ENCODE data around the gene PNMA1. TPM values are rescaled to one million over a fixed set of nuclear protein-coding genes. Genes with fewer than 3 reads are reported as not detected.

The PNMA1 gene
- total RNA-seq, 1 donor from 2014 or later, result 25.9 TPM

DNA sequence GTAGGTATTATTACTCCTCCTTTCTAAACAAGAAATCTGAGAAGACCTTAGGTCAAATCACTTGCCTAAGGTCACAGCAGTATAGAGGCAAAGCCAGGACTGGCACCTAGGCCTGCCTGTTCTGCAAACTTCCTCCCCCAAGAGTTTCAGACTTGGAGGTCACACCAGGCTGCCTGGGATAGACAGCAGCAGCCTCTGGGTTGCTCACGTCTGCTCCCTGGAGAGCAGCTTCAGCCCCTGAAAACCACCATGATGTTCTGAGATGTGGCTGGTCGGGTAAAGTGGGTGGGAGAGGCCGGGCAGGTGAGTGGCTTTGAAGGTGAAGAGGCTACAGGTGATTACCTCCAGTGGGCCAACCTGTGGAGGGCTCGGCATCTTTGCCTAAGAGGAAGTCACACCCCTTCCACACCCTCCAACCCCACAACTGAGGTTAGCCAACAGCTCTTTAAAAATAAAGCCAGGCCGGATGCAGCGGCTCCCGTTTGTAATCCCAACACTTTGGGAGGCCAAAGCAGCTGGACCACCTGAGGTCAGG is 37.0 kb upstream of the PNMA1 start:
- H3K9ac ChIP-seq, result no peak overlapping the region
- Mint-ChIP-seq H3K9me3 (no peaks in the 10 kb centered on the region), H3K4me1 (peaks cover 60% of the 10 kb centered on the region), H3K27me3 (ENCODE audit: insufficient read depth, low read depth) (peaks cover 6% of the 10 kb centered on the region), H3K27ac (no peak overlapping the region), H3K4me3 (no peak overlapping the region), H3K36me3 (no peaks in the 10 kb centered on the region)
- no peak overlapping the region for H3K27ac ChIP-seq
- no peak overlapping the region for H2AFZ ChIP-seq (replicated peaks)
- no peak for DNase-seq (ENCODE audit: low spot score)
- peaks cover 9% of the 10 kb centered on the region for H4K20me1 ChIP-seq (ENCODE audit: low read depth)
- no peaks in the 10 kb centered on the region for H3K79me2 ChIP-seq (ENCODE audit: low read depth)
- peaks cover 11% of the 10 kb centered on the region for H3K4me1 ChIP-seq
- H3F3A ChIP-seq (ENCODE audit: low read depth), result peaks cover 7% of the 10 kb centered on the region
- TF ChIP-seq CTCF (IDR thresholded peaks at IDR 0.05), result no peak
- no peak for TF ChIP-seq EZH2phosphoT487 (IDR thresholded peaks at IDR 0.05)
- no peak for TF ChIP-seq EZH2 (IDR thresholded peaks at IDR 0.05)
- H3K4me2 ChIP-seq, result no peak overlapping the region
- H3K36me3 ChIP-seq, result no peaks in the 10 kb centered on the region
- H3K27me3 ChIP-seq, result no peaks in the 10 kb centered on the region
- H3K9me3 ChIP-seq (ENCODE audit: low read depth), result no peaks in the 10 kb centered on the region
- no peak overlapping the region for H3K4me3 ChIP-seq

GRCh38 chr14:73750531-73750901 is 36.3 kb upstream of the PNMA1 start:
- H3K9ac ChIP-seq, result no peak overlapping the region
- TF ChIP-seq EZH2 (IDR thresholded peaks at IDR 0.05) (no peak), EZH2phosphoT487 (IDR thresholded peaks at IDR 0.05) (no peak)
- Mint-ChIP-seq H3K36me3 (no peaks in the 10 kb centered on the region), H3K4me1 (peaks cover 59% of the 10 kb centered on the region), H3K27me3 (ENCODE audit: insufficient read depth, low read depth) (peaks cover 6% of the 10 kb centered on the region), H3K4me3 (no peak overlapping the region), H3K9me3 (no peaks in the 10 kb centered on the region), H3K27ac (no peak overlapping the region)
- peaks cover 8% of the 10 kb centered on the region for H3F3A ChIP-seq (ENCODE audit: low read depth)
- peaks cover 18% of the 10 kb centered on the region for H3K4me1 ChIP-seq
- H3K36me3 ChIP-seq, result no peaks in the 10 kb centered on the region
- DNase-seq (ENCODE audit: low spot score), result no peak
- no peak overlapping the region for H3K4me2 ChIP-seq
- H3K27ac ChIP-seq, result no peak overlapping the region
- H4K20me1 ChIP-seq (ENCODE audit: low read depth), result peaks cover 9% of the 10 kb centered on the region
- H3K79me2 ChIP-seq (ENCODE audit: low read depth), result no peaks in the 10 kb centered on the region
- H3K4me3 ChIP-seq, result no peak overlapping the region
- no peaks in the 10 kb centered on the region for H3K9me3 ChIP-seq (ENCODE audit: low read depth)
- H2AFZ ChIP-seq (replicated peaks), result no peak overlapping the region
- no peaks in the 10 kb centered on the region for H3K27me3 ChIP-seq

- Mint-ChIP-seq H3K27me3 (ENCODE audit: insufficient read depth, low read depth) (peaks cover 7% of the 10 kb centered on the region), H3K4me1 (peaks cover 55% of the 10 kb centered on the region), H3K4me3 (no peak overlapping the region), H3K36me3 (no peaks in the 10 kb centered on the region), H3K9me3 (no peaks in the 10 kb centered on the region), H3K27ac (no peak overlapping the region)
- no peak overlapping the region for H2AFZ ChIP-seq (replicated peaks)
- no peaks in the 10 kb centered on the region for H3K9me3 ChIP-seq (ENCODE audit: low read depth)
- no peaks in the 10 kb centered on the region for H3K36me3 ChIP-seq
- H3K27me3 ChIP-seq, result no peaks in the 10 kb centered on the region
- no peaks in the 10 kb centered on the region for H3K79me2 ChIP-seq (ENCODE audit: low read depth)
- H3K27ac ChIP-seq, result no peak overlapping the region
- peaks cover 18% of the 10 kb centered on the region for H3K4me1 ChIP-seq
- H3F3A ChIP-seq (ENCODE audit: low read depth), result peaks cover 8% of the 10 kb centered on the region
- no peak overlapping the region for H3K9ac ChIP-seq
- TF ChIP-seq EZH2phosphoT487 (IDR thresholded peaks at IDR 0.05) (no peak), CTCF (IDR thresholded peaks at IDR 0.05) (no peak), EZH2 (IDR thresholded peaks at IDR 0.05) (no peak)
- no peak overlapping the region for H3K4me2 ChIP-seq
- H3K4me3 ChIP-seq, result no peak overlapping the region
- peaks cover 9% of the 10 kb centered on the region for H4K20me1 ChIP-seq (ENCODE audit: low read depth)
- no peak for DNase-seq (ENCODE audit: low spot score)
Measured at GRCh38 chr14:73749706-73750530, 35.7 kb upstream of the PNMA1 start.

DNA sequence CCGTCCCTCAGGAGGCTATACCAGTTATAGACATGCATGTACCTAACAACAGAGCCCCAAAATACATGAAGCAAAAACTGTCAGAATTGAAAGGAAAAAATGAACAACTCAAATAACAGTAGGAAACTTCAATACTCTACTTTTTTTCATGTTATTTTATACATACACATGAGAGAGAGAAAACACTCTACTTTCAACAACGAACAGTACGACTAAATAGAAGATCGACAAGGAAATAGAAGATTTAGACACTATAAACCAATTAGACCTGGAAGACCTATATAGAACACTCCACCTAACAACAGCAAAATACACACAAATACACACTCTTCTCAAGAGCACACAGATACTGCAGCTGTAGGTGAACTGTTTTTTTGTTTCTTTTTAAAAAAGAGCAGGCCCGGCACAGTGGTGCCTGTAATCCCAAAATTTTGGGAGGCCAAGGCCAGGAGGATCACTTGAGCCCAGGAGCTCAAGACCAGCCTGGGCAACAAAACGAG is 34.7 kb upstream of the PNMA1 start:
- H3K27me3 Mint-ChIP-seq (ENCODE audit: insufficient read depth, low read depth), result peaks cover 7% of the 10 kb centered on the region
- H3K27ac Mint-ChIP-seq, result no peak overlapping the region
- Histone ChIP-seq H3K27ac (no peak overlapping the region), H3K4me2 (no peak overlapping the region), H3K79me2 (ENCODE audit: low read depth) (no peaks in the 10 kb centered on the region), H3F3A (ENCODE audit: low read depth) (peaks cover 8% of the 10 kb centered on the region), H4K20me1 (ENCODE audit: low read depth) (peaks cover 9% of the 10 kb centered on the region), H3K9me3 (ENCODE audit: low read depth) (no peaks in the 10 kb centered on the region), H3K4me1 (peaks cover 18% of the 10 kb centered on the region), H2AFZ (replicated peaks) (no peak overlapping the region), H3K27me3 (no peaks in the 10 kb centered on the region), H3K9ac (no peak overlapping the region), H3K4me3 (no peak overlapping the region), H3K36me3 (no peaks in the 10 kb centered on the region)
- no peaks in the 10 kb centered on the region for H3K36me3 Mint-ChIP-seq
- no peak for DNase-seq (ENCODE audit: low spot score)
- H3K4me3 Mint-ChIP-seq, result no peak overlapping the region
- peaks cover 55% of the 10 kb centered on the region for H3K4me1 Mint-ChIP-seq
- H3K9me3 Mint-ChIP-seq, result no peaks in the 10 kb centered on the region
- TF ChIP-seq EZH2 (IDR thresholded peaks at IDR 0.05), result no peak
- TF ChIP-seq CTCF (IDR thresholded peaks at IDR 0.05), result no peak
- no peak for TF ChIP-seq EZH2phosphoT487 (IDR thresholded peaks at IDR 0.05)

Data from neural progenitor cell (in vitro differentiated cells).